ENCODE data around the gene RS1.

The RS1 gene

DNA sequence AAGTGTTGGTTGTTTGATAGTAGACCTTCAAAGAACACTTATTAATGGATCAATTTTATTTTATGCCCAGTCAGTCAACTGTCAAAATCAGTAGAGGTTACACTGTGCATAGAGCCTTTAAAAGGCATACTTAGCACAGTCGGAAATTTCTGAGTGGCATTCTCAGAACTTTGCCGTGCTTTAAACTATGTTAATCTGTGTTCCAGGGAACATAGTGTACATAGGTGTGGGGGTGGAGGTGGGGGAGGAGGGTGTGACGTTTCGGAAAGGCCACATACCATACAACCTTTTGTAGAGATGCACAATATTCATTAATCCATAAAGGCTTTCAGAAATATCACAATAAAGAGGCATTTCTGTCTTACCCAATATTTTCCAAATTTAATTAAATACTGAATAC lies 75.8 kb downstream of the RS1 start:
- no peak for DNase-seq

DNA sequence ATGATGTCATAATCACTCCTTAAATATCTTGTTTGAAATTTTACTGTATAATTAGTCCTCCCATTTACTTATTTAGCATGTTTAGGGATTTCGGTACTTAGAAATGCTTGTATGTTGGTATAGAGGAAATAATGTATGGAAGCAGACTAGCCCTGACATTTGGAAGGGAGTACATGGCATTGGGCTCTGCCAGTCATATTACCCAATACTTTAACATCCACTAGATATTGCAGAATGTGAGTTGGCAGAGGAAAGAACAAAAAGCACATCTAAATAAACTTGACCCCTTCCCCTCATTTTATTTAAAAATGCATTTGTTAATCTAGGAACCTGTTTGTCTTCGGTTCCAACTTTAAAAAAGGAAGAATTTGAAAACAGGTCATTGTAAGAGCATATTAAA lies 77.8 kb downstream of the RS1 start:
- no peak for DNase-seq

DNA sequence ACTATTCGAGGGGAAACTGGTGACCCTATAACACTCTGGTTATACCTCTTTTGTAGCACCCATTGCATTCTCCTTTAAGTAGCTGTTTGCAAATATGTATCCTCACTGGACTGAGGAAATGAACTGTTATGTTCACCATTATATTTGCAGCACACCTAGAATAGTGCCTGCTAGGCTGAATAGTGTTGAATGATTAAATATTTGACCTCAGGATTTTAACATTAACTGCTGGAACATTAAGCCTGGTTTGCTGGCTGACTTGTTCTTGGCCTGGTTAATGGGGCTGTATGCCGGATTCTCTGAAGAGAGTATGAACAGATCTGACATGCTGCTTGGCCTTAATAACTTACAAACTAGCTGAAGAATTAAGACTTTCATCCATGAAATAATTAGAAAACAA lies 80.1 kb downstream of the RS1 start:
- no peak for DNase-seq
